Superior temporal gyrus (tissue), 1 donor: Measurements from ENCODE around the gene VPS29.
"Not testable (repeated sequence)": the region's sequence is repeated elsewhere in the genome, so short reads cannot be mapped to it uniquely, and the experiment has no call there.

Experiments
- DNase-seq: peaks from one replicate; pipeline ENCODE4 v3.0.0-alpha.2; 2016; ENCODE audit errors: extremely low spot score

The VPS29 gene

GRCh38 chr12:110501752-110502738 is at the start of gene VPS29, which contains the start of gene RAD9B:
Gene VPS29 (minus strand): TSS chr12:110502111. CDS start chr12:110502051, 60 bp downstream.
Gene RAD9B (plus strand): TSS chr12:110502331. CDS start chr12:110502338, 7 bp downstream.
- peak; percentile 99 for DNase-seq

DNA sequence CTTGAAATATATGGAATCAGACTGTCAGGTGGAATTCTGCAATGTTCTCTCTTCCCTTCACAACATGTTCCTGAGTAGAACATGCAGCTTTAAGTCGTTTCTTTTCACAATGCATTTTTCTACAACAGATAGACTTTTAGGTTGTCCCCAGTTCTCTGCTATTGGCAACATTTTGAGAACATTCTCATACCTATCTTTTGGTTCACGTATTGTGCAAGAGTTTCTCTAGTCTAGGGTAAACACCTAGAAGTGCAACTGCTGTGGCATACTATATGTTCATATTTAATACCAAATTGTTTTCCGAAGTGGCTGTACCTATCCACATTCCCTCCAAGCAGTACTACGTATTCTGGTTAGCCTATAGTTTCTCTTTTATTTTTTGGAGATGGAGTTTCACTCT is 49.1 kb upstream of the VPS29 start:
- no peak for DNase-seq

- DNase-seq, result no peak
Measured at GRCh38 chr12:110549716-110550115, 47.8 kb upstream of the VPS29 start.

DNA sequence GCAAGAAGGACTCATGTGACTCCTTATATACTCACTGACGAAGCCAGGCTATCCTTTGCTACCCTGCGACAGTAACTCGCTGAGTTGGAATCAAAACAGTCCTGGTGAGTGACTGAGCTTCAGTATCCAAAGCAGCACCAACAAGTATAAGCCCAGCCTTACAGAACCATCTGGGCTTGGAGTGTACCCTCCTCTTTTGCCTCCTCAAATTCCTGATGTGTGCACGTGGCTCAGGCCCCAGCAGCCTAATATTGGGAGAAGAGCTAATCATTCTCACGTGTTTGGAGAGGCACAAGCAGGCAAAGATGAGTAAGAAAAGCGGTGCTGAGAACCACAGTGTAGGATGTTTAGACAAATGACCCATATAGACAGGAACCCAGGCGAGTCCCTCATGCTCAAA is 46.8 kb upstream of the VPS29 start:
- no peak for DNase-seq

- DNase-seq, result no peak
Measured at GRCh38 chr12:110547090-110547489, 45.2 kb upstream of the VPS29 start.

- DNase-seq, result no peak
Measured at GRCh38 chr12:110546339-110546738, 44.4 kb upstream of the VPS29 start.

DNA sequence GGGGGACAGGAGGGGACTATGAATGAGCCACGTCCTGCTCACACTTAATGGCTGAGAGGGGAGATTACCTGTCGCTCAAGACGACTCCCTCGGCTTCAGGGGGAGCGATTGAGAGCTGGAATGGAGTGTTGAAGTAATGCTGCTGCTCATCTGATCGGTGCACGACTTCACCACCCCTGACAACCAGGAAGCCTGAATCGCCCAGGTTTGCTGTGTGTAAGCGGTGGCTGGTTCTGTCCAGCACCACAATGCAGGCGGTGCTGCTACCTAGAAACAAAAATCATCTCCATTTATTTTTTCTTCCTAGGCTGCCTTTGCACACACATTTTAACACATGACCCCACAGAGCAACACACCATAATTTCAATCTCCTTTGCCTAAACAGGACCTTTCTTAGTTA is 43.9 kb upstream of the VPS29 start:
- no peak for DNase-seq

GRCh38 chr12:110545259-110545658 is 43.3 kb upstream of the VPS29 start:
- DNase-seq, result not testable (repeated sequence)

GRCh38 chr12:110543965-110544364 is 42.1 kb upstream of the VPS29 start:
- no peak for DNase-seq

- DNase-seq, result peak; percentile 70
Measured at GRCh38 chr12:110543252-110543959, 41.5 kb upstream of the VPS29 start.

DNA sequence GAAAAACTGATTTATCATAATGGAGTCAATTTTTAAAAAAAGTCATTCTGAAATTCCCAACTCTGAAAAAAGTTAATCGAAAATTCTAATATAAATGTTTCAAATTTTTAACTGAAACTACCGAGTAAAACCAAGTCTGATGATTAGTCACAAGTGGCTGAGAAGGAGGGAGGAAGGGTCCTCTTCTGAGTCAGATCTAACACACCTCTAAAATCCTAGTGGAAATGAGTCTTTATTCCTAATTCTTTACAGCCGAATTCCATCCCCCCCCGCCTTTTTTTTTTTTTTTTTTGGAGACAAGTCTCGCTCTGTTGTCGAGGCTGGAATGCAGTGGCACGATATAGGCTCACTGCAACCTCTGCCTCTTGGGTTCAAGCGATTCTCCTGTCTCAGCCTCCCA is 38.1 kb upstream of the VPS29 start:
- DNase-seq, result no peak

GRCh38 chr12:110538869-110539622 is 37.1 kb upstream of the VPS29 start:
- no peak for DNase-seq

DNA sequence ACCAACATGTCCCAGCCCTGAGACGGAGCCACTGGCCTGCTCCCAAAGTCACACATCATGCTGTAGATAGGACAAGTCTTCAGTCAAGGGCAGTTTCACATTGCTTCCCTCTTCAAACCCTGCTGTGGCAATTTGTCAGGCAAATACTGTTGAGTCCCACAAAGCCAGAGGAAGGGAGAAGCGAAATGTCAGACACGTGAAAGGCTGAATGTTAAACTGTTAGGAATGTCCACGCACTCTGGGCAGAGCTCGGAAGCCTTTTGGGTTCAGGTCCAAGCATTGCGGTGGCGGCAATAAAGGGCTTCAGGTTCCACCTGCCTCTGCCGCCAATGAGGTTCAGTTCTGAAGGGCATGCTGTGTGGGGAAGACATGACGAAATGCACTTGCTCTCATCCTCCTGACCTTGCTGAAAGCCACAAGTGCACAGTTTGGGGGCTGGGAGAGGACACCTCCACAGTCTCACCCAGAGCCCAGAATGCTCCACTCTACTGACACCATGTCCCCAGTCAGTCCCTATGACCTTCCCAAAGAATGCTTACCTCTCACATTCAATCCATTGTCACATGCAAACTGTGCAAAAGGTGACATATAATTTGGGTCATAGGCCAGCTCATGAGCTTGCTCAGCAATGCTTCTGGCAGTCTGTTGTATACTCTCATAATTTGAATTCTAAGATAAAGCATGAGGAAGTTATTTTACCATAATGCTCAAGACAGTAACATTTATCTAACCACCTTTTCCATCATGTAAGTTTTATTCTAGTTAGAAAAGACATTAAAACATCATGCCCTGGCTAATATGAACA is 35.9 kb upstream of the VPS29 start:
- DNase-seq, result no peak

DNA sequence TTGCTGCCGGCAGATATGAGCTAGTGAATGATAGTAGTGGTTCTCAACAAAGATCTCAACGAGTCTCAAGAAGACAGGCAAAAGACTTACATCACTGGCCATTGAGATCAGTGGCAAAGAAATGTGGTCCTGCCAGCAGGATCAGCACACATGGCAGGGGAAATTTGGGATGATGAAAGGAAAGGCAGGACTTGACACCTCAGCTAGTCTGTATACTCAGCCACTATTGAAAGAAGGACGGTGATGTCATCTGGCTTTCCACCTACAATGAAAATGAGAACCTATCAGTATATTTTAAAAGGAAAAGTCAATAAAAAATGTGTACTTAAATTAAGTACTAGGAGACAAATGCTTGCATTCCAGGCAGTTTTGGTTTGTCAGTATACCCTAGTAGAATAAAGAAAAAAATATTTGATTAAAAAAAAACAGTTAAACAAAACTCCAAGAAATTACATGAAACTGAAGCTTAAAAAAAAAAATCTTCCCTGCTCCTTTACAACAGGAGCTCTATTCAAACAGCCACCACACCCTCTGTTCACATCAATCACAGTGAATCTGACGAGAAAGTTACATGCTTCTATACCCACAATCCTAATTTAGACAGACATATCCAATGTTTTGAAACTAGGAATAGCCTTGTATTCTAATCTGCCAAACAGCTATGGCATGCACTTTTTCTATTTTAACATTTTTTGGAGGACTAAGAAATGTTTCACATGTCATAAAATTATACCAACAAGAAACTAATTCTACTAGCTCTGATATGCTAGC is 35.1 kb upstream of the VPS29 start:
- DNase-seq, result no peak

DNA sequence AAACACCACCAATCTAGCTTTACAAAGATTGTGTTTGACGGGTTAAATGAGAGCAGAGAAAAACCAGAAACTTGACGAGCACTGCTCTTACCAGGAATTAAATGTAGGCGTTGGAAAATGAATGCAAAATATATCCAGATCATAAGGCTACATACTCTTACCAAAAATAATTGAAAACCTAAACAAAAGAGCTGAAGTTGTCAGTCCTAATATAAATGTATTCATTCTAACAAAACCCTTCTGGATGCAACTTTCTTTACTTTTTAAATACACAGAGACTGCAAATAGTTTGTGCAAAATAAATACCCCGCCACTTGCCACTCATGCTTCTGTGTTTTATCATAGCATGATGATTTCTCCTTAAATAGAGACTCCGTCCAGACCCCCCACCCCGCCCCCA is 32.9 kb upstream of the VPS29 start:
- DNase-seq, result no peak

- no peak for DNase-seq
Measured at GRCh38 chr12:110533607-110534006, 31.7 kb upstream of the VPS29 start.

DNA sequence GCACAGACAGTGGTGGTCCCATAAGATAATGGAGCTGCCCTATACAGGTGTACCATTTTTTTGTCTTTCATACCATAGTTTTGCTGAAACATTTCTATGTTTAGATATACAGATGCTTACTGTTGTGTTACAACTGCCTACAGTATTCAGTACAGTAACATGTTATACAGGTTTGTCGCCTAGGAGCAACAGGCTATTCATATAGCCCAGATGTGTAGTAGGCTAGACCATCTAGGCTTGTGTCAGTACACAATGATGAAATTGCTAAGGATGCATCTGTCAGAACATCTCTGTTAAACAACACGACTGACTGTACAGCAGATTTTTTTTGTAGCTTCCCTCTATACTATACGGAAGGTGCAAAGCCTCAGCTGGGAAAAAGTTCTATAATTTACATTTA is 30.7 kb upstream of the VPS29 start:
- DNase-seq, result no peak

GRCh38 chr12:110531741-110532333 is 29.9 kb upstream of the VPS29 start:
- no peak for DNase-seq

- no peak for DNase-seq
Measured at GRCh38 chr12:110530511-110530910, 28.6 kb upstream of the VPS29 start.

DNA sequence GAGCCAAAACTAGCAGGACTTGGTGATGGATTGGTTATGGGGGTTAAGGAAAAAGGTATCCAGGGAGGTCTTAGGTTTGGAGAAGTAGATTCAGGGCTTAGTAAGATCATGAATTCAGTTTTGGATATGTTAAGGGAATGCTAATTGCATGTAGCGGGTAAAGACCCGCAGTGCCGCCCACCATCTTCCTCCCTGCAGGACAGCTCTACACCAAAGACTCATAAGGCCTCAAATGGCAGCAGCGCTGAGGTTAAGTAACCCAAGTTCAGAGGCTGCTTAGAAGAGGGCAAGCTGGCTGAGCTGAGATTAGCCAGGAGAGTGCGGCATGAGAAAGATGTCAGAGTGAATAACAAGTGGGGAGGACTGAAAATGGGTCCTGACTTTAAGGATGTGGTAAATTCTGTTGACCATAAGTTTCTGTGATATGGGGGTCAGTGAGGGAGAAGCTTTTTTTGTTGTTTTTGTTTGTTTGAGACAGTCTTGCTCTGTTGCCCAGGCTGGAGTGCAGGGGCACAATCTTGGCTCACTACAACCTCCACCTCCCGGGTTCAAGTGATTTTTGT is 26.4 kb upstream of the VPS29 start:
- no peak for DNase-seq
